DOHH2 (cell line): ENCODE data around the gene EPSTI1.

Experiments
- H3F3A ChIP-seq: fragments of 200-600 bp; sonication (generic), shearing (Covaris generic); 2 replicates; pipeline ENCODE4 v1.6.0; 2016; ENCODE audit warnings: antibody characterized with exemption, mild to moderate bottlenecking; ENCODE audit not compliant: control insufficient read depth, insufficient read depth
- H3K27ac ChIP-seq: fragments of 200-600 bp; sonication (generic); 2 replicates; pipeline ENCODE4 v1.5.1; 2014; ENCODE audit warnings: low read depth, mild to moderate bottlenecking, low read length, moderate library complexity
- H3K27me3 ChIP-seq: fragments of 200-600 bp; sonication (generic); 2 replicates; pipeline ENCODE4 v1.6.1; 2014; ENCODE audit warnings: mild to moderate bottlenecking, low read length, mixed read lengths; ENCODE audit not compliant: control insufficient read depth
- H3K36me3 ChIP-seq: fragments of 200-600 bp; sonication (generic); 2 replicates; pipeline ENCODE4 v1.6.1; 2014; ENCODE audit warnings: mild to moderate bottlenecking, low read length, moderate library complexity, mixed read lengths; ENCODE audit not compliant: control insufficient read depth
- H3K4me1 ChIP-seq: fragments of 200-600 bp; sonication (generic); 2 replicates; pipeline ENCODE4 v1.6.1; 2014; ENCODE audit warnings: mild to moderate bottlenecking, low read length, mixed read lengths; ENCODE audit not compliant: control insufficient read depth
- H3K4me2 ChIP-seq: fragments of 200-600 bp; sonication (generic); 2 replicates; pipeline ENCODE4 v1.6.0; 2014; ENCODE audit warnings: mild to moderate bottlenecking, low read length, moderate library complexity
- H3K4me3 ChIP-seq: fragments of 200-600 bp; sonication (generic); 2 replicates; pipeline ENCODE4 v1.5.1; 2014; ENCODE audit warnings: mild to moderate bottlenecking, low read length, mixed read lengths
- H3K79me2 ChIP-seq: fragments of 200-600 bp; sonication (generic); 2 replicates; pipeline ENCODE4 v1.6.1; 2014; ENCODE audit warnings: mild to moderate bottlenecking, low read length, mixed read lengths; ENCODE audit not compliant: control insufficient read depth
- H3K9me2 ChIP-seq: fragments of 200-600 bp; sonication (generic); replicated peaks from 2 replicates; pipeline ENCODE4 v1.6.1; 2014; ENCODE audit warnings: mild to moderate bottlenecking, low read length, mixed read lengths; ENCODE audit not compliant: control insufficient read depth
- H3K9me3 ChIP-seq: fragments of 200-600 bp; sonication (generic); 2 replicates; pipeline ENCODE4 v1.6.1; 2014; ENCODE audit warnings: antibody characterized with exemption, low read length, mixed read lengths; ENCODE audit not compliant: control insufficient read depth, insufficient read depth
- H4K20me1 ChIP-seq: fragments of 200-600 bp; sonication (generic); 2 replicates; pipeline ENCODE4 v1.6.0; 2014; ENCODE audit warnings: low read depth, mild to moderate bottlenecking, antibody characterized with exemption, low read length, moderate library complexity; ENCODE audit not compliant: control insufficient read depth, insufficient read depth
- CTCF ChIP-seq: fragments of 200-600 bp; sonication (generic); IDR thresholded peaks from one replicate; pipeline ENCODE4 v1.5.1; 2014; ENCODE audit warnings: antibody characterized with exemption, mild to moderate bottlenecking, low read depth, low read length; ENCODE audit not compliant: poor library complexity, severe bottlenecking
- EZH2phosphoT487 ChIP-seq: fragments of 200-600 bp; sonication (generic); IDR thresholded peaks from 2 replicates; pipeline ENCODE4 v1.6.1; 2017; ENCODE audit warnings: borderline replicate concordance, mild to moderate bottlenecking, antibody characterized with exemption, low read length, moderate library complexity, mixed read lengths

The EPSTI1 gene

GRCh38 chr13:43003729-43004128, 11.7 kb upstream of the EPSTI1 start:
- H3K4me1 ChIP-seq = no peaks in the 10 kb centered on the region
- no peak overlapping the region for H3K4me2 ChIP-seq
- TF ChIP-seq CTCF = no peak
- no peak for TF ChIP-seq EZH2phosphoT487
- no peak overlapping the region for H3K4me3 ChIP-seq
- H3K9me3 ChIP-seq = no peaks in the 10 kb centered on the region
- H3K36me3 ChIP-seq = no peaks in the 10 kb centered on the region
- H3K27ac ChIP-seq = no peak overlapping the region
- no peaks in the 10 kb centered on the region for H4K20me1 ChIP-seq
- no peaks in the 10 kb centered on the region for H3K9me2 ChIP-seq
- no peaks in the 10 kb centered on the region for H3K27me3 ChIP-seq
- H3K79me2 ChIP-seq = no peaks in the 10 kb centered on the region
- no peaks in the 10 kb centered on the region for H3F3A ChIP-seq

- Histone ChIP-seq H4K20me1 (no peaks in the 10 kb centered on the region), H3F3A (no peaks in the 10 kb centered on the region), H3K27ac (no peak overlapping the region), H3K4me2 (no peak overlapping the region), H3K9me2 (no peaks in the 10 kb centered on the region), H3K27me3 (no peaks in the 10 kb centered on the region), H3K4me1 (no peaks in the 10 kb centered on the region), H3K4me3 (no peak overlapping the region), H3K79me2 (no peaks in the 10 kb centered on the region), H3K9me3 (no peaks in the 10 kb centered on the region), H3K36me3 (no peaks in the 10 kb centered on the region)
- no peak for TF ChIP-seq EZH2phosphoT487
- no peak for TF ChIP-seq CTCF
Measured at GRCh38 chr13:43003010-43003409, 11.0 kb upstream of the EPSTI1 start.

DNA sequence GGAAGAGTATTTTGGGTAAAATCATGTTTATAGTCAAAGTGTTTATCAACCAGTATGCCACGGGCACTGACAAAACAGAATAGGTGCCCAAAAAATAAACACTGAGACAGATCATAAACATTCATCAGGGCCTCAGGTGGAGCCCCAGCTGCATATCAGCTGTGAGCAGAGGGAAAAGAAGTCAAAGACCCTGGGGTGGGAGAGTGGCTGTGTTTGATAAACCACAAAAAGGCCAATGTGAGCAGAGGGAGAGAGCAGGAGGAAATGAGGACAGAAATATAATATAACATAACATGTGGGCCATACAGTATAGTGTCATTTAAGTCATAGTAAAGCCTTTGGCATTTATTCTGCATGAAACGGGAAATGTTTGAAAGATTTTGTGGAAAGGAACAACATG, 10.0 kb upstream of the EPSTI1 start:
- Histone ChIP-seq H3K9me3 (no peaks in the 10 kb centered on the region), H3K4me1 (no peaks in the 10 kb centered on the region), H3K9me2 (no peaks in the 10 kb centered on the region), H3K27ac (no peak overlapping the region), H3K36me3 (no peaks in the 10 kb centered on the region), H3K4me3 (no peak overlapping the region), H3K4me2 (no peak overlapping the region), H3F3A (no peaks in the 10 kb centered on the region), H4K20me1 (no peaks in the 10 kb centered on the region), H3K79me2 (no peaks in the 10 kb centered on the region), H3K27me3 (no peaks in the 10 kb centered on the region)
- TF ChIP-seq CTCF (no peak), EZH2phosphoT487 (no peak)

DNA sequence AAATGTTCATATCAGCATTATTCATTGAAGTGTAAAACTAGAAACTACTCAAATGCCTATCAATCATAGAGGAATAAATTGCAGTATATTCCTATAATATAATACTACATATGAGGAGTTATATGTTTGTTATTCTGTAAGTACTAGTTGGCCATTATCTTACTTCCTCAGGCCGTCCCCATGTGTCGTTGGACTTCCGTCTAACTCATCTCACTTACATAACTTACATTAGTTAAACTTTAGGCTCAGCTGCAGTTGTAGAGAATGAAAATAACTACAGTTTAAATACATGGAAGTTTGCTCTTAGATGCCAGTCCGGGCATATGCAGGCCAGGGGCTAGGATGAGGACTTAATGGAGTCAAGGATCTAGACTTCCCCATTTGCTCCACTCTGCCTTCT, 8.6 kb upstream of the EPSTI1 start:
- Histone ChIP-seq H3K9me2 (no peaks in the 10 kb centered on the region), H3K27ac (no peak overlapping the region), H3K4me2 (no peak overlapping the region), H3F3A (no peaks in the 10 kb centered on the region), H3K36me3 (no peaks in the 10 kb centered on the region), H4K20me1 (no peaks in the 10 kb centered on the region), H3K79me2 (no peaks in the 10 kb centered on the region), H3K4me3 (no peak overlapping the region), H3K4me1 (no peaks in the 10 kb centered on the region), H3K9me3 (no peaks in the 10 kb centered on the region), H3K27me3 (no peaks in the 10 kb centered on the region)
- no peak for TF ChIP-seq CTCF
- TF ChIP-seq EZH2phosphoT487 = no peak
